Neural cell (in vitro differentiated cells): ENCODE measurements around the gene ATL2. TPM values are rescaled to one million over a fixed set of nuclear protein-coding genes. Genes with fewer than 3 reads are reported as not detected.

Source experiments
- H2AFZ ChIP-seq: fragments of 200-600, 300-800 bp; sonication (generic), shearing (Covaris generic); 2 replicates; pipeline ENCODE4 v1.6.0; 2014; ENCODE audit warnings: low read depth, mild to moderate bottlenecking, antibody characterized with exemption, low read length, moderate library complexity
- H3F3A ChIP-seq: fragments of 200-600 bp; shearing (Covaris generic); 2 replicates; pipeline ENCODE4 v1.6.1; 2016; ENCODE audit warnings: mild to moderate bottlenecking, moderate library complexity, mixed read lengths, antibody characterized with exemption, low read length; ENCODE audit not compliant: insufficient read depth, poor library complexity, severe bottlenecking
- H3K27ac ChIP-seq: fragments of 200-600, 300-800 bp; sonication (generic), shearing (Covaris generic); 2 replicates; pipeline ENCODE4 v1.5.1; 2014; ENCODE audit warnings: mild to moderate bottlenecking, low read length, moderate library complexity
- H3K27me3 ChIP-seq: fragments of 300-800, 200-600 bp; sonication (generic), shearing (Covaris generic); 2 replicates; pipeline ENCODE4 v1.6.0; 2014; ENCODE audit warnings: mild to moderate bottlenecking, low read depth, low read length, moderate library complexity; ENCODE audit not compliant: insufficient read depth
- H3K36me3 ChIP-seq: fragments of 300-800, 200-600 bp; sonication (generic), shearing (Covaris generic); 2 replicates; pipeline ENCODE4 v1.5.1; 2014; ENCODE audit warnings: mild to moderate bottlenecking, antibody characterized with exemption, low read length, moderate library complexity; ENCODE audit not compliant: insufficient read depth
- H3K4me2 ChIP-seq: fragments of 300-800, 200-600 bp; sonication (generic), shearing (Covaris generic); 2 replicates; pipeline ENCODE4 v1.6.0; 2014; ENCODE audit warnings: mild to moderate bottlenecking, low read length
- H3K4me3 ChIP-seq: fragments of 300-800, 200-600 bp; sonication (generic), shearing (Covaris generic); 2 replicates; pipeline ENCODE4 v1.5.1; 2014; ENCODE audit warnings: mild to moderate bottlenecking, low read length, moderate library complexity
- H3K79me2 ChIP-seq: fragments of 200-600 bp; shearing (Covaris generic); replicated peaks from 2 replicates; pipeline ENCODE4 v1.6.0; 2014; ENCODE audit warnings: mild to moderate bottlenecking, low read length, moderate library complexity; ENCODE audit not compliant: insufficient read depth
- H3K9ac ChIP-seq: fragments of 300-800, 200-600 bp; sonication (generic), shearing (Covaris generic); 2 replicates; pipeline ENCODE4 v1.6.1; 2016; ENCODE audit warnings: mild to moderate bottlenecking, low read length, mixed read lengths
- H3K9me2 ChIP-seq: fragments of 200-600 bp; shearing (Covaris generic); 2 replicates; pipeline ENCODE4 v1.6.1; 2016; ENCODE audit warnings: mild to moderate bottlenecking, low read length, mixed read lengths; ENCODE audit not compliant: insufficient read depth
- H3K9me3 ChIP-seq: fragments of 200-600, 300-800 bp; sonication (generic), shearing (Covaris generic); 2 replicates; pipeline ENCODE4 v1.6.1; 2016; ENCODE audit warnings: mild to moderate bottlenecking, mixed run types, low read length, moderate library complexity, mixed read lengths
- H4K20me1 ChIP-seq: fragments of 200-600 bp; shearing (Covaris generic); 2 replicates; pipeline ENCODE4 v1.6.1; 2016; ENCODE audit warnings: mild to moderate bottlenecking, mixed run types; ENCODE audit not compliant: insufficient read depth
- EP300 ChIP-seq: fragments of 450-650 bp; conservative IDR thresholded peaks from 2 replicates; pipeline ENCODE4 v1.6.1; 2014; ENCODE audit warnings: antibody characterized with exemption, mild to moderate bottlenecking, moderate library complexity; ENCODE audit not compliant: poor library complexity, severe bottlenecking
- EZH2 ChIP-seq: fragments of 200-600, 300-800 bp; shearing (Covaris generic), sonication (generic); IDR thresholded peaks from 2 replicates; pipeline ENCODE4 v1.6.1; 2014; ENCODE audit warnings: antibody characterized with exemption, low read length, borderline replicate concordance, mild to moderate bottlenecking; ENCODE audit not compliant: insufficient read depth, poor library complexity, severe bottlenecking
- MXI1 ChIP-seq: fragments of 450-650 bp; conservative IDR thresholded peaks from 2 replicates; pipeline ENCODE4 v1.6.1; 2014; ENCODE audit warnings: antibody characterized with exemption, mild to moderate bottlenecking; ENCODE audit not compliant: poor library complexity, severe bottlenecking
- POLR2AphosphoS5 ChIP-seq: IDR thresholded peaks from 2 replicates; pipeline ENCODE4 v1.6.1; 2012
- RAD21 ChIP-seq: fragments of 450-650 bp; conservative IDR thresholded peaks from 2 replicates; pipeline ENCODE4 v1.6.1; 2014; ENCODE audit warnings: antibody characterized with exemption, mild to moderate bottlenecking, moderate library complexity
- REST ChIP-seq: IDR thresholded peaks from 2 replicates; pipeline ENCODE4 v1.6.1; 2012; ENCODE audit warnings: borderline replicate concordance
- SMC3 ChIP-seq: fragments of 450-650 bp; conservative IDR thresholded peaks from 2 replicates; pipeline ENCODE4 v1.6.1; 2014; ENCODE audit warnings: antibody characterized with exemption, mild to moderate bottlenecking, moderate library complexity; ENCODE audit not compliant: poor library complexity
- TAF1 ChIP-seq: IDR thresholded peaks from 2 replicates; pipeline ENCODE4 v1.6.1; 2012; ENCODE audit warnings: low read depth
- polyA plus RNA-seq: library from polyadenylated mRNA; depleted of rRNA; stranded (reverse); fragments of >200 nt; gene quantifications from 2 replicates; pipeline ENCODE4 v1.2.3, GENCODE V29; 2014
- TF ChIP-seq, protein P1 (sequence below): fragments of 450-650 bp; IDR thresholded peaks from 2 replicates; pipeline ENCODE4 v1.5.1; 2014; ENCODE audit warnings: antibody characterized with exemption, mild to moderate bottlenecking, moderate library complexity; ENCODE audit not compliant: poor library complexity, severe bottlenecking

Gene ATL2
- polyA plus RNA-seq, 1 donor from 2014 or later = 66.8 TPM

DNA sequence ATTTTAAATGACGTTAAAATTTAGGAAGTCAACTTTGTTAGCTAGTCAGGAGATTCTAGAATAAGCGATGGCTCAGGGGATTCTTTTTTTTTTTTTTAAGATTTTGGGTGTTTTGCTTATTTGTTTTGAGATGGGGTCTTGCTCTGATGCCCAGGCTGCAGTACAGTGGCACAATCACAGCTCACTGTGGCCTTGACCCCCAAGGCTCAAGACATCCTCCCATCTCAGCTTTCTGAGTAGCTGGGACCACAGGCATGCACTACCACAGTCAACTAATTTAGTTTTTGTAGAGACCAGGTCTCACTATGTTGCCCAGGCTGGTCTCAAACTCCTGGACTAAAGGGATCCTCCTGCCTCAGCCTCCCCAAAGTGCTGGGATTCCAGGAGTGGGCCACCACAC is 16.9 kb downstream of the ATL2 start:
- Histone ChIP-seq H3K79me2 (peaks cover 32% of the 10 kb centered on the region), H4K20me1 (no peaks in the 10 kb centered on the region), H3K4me2 (no peak overlapping the region), H3K27ac (no peak overlapping the region), H2AFZ (no peak overlapping the region), H3K9me3 (no peaks in the 10 kb centered on the region), H3K36me3 (no peaks in the 10 kb centered on the region), H3K9me2 (no peaks in the 10 kb centered on the region), H3F3A (no peaks in the 10 kb centered on the region), H3K4me3 (no peak overlapping the region), H3K27me3 (no peaks in the 10 kb centered on the region), H3K9ac (no peak overlapping the region)
- TF ChIP-seq SMC3 = no peak
- TF ChIP-seq, protein P1, sequence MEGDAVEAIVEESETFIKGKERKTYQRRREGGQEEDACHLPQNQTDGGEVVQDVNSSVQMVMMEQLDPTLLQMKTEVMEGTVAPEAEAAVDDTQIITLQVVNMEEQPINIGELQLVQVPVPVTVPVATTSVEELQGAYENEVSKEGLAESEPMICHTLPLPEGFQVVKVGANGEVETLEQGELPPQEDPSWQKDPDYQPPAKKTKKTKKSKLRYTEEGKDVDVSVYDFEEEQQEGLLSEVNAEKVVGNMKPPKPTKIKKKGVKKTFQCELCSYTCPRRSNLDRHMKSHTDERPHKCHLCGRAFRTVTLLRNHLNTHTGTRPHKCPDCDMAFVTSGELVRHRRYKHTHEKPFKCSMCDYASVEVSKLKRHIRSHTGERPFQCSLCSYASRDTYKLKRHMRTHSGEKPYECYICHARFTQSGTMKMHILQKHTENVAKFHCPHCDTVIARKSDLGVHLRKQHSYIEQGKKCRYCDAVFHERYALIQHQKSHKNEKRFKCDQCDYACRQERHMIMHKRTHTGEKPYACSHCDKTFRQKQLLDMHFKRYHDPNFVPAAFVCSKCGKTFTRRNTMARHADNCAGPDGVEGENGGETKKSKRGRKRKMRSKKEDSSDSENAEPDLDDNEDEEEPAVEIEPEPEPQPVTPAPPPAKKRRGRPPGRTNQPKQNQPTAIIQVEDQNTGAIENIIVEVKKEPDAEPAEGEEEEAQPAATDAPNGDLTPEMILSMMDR = no peak
- TF ChIP-seq REST = no peak
- no peak for TF ChIP-seq EZH2
- TF ChIP-seq TAF1 = no peak
- TF ChIP-seq MXI1 = no peak
- TF ChIP-seq POLR2AphosphoS5 = no peak
- TF ChIP-seq RAD21 = no peak
- no peak for TF ChIP-seq EP300

DNA sequence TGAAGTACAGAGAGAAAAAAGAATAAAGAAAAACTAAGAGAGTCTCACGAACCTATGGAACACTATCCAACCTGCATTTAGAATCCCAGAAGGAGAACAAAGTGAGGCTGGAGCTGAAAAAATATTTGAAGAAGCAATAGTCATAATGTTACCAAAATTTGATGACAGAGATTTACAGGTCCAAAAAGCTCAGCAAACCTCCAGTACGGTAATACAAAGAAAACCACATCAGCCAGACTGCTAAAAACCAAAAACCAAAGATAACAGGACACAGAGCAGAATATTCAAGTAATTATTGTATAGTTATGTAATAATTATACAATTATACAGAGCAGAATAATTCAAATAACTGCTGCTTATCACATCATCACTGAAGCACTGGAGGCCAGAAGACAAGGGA is 23.7 kb downstream of the ATL2 start:
- Histone ChIP-seq H3K9me3 (no peaks in the 10 kb centered on the region), H3K79me2 (peaks cover 25% of the 10 kb centered on the region), H3K4me3 (no peak overlapping the region), H2AFZ (no peak overlapping the region), H3K9ac (no peak overlapping the region), H3K27ac (no peak overlapping the region), H3K9me2 (no peaks in the 10 kb centered on the region), H3K36me3 (peaks cover 5% of the 10 kb centered on the region), H3F3A (no peaks in the 10 kb centered on the region), H3K4me2 (no peak overlapping the region), H4K20me1 (no peaks in the 10 kb centered on the region), H3K27me3 (no peaks in the 10 kb centered on the region)
- TF ChIP-seq EP300 (no peak), TAF1 (no peak), MXI1 (no peak), POLR2AphosphoS5 (no peak), RAD21 (no peak), SMC3 (no peak), REST (no peak), EZH2 (no peak)
- TF ChIP-seq, protein P1 = no peak
